Smooth muscle cell of the umbilical artery (primary cell): ENCODE measurements around the gene RER1. TPM values are rescaled to one million over a fixed set of nuclear protein-coding genes. Genes with fewer than 3 reads are reported as not detected.

ENCODE experiments used
- total RNA-seq: library from RNA; depleted of rRNA; stranded (reverse); fragments of >200 nt; gene quantifications from 2 replicates; pipeline ENCODE4 v1.2.3, GENCODE V29; 2014

RER1 gene, protein sequence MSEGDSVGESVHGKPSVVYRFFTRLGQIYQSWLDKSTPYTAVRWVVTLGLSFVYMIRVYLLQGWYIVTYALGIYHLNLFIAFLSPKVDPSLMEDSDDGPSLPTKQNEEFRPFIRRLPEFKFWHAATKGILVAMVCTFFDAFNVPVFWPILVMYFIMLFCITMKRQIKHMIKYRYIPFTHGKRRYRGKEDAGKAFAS
- 88.2 and 107 TPM in 2 replicates for total RNA-seq

DNA sequence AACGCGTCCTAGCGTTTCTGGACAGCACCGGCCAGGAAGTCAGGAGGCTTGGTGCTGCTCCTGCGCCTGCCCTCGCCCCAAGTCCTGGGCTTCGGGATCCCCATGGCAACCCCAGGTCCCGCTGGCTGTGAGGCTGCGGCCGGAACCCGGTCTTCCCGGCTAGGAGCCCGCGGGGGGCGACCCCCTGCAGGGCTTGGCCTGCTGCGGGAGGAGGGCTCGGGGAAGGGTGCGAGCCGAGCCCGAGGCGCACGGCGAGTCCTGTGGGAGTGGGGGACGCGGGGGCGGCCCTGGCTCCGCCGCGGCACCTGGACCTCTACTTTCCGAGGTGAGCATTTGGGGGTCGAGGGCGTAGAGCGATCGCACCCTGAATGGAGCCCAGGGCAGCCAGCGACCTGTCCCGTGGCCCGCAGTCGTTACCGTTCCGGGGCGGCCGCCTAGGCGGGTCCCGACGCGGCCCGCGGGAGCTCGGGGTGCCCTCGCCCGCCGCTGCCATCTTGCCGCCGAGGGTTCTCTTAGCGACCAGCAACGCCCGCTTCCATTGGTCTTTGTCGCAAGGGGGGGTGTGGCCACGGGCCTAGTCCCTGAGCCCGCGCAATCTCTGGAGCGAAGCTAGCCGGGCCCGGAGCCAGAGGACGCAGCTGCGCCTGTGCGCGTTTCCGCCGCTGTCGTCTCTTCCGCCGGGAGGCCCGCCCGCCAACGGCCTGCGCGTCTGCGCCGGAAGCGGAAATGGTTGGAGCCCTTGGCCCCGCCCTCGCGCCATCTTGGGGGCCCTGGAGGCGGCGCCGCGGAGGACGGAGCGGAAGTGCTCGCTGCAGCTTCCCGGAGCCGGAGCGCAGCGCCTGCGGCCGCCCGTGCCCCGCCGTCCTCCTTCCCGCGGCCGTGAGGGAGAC lies at the start of gene RER1, which contains the start of gene MORN1:
TSS of gene RER1 (plus strand) at position 801 of the 890 bp plus-strand sequence. CDS start 3,950 bp downstream, outside the sequence.
TSS of gene MORN1 (minus strand) at position 514 of the 890 bp plus-strand sequence. CDS start at position 493, 21 bp downstream.

DNA sequence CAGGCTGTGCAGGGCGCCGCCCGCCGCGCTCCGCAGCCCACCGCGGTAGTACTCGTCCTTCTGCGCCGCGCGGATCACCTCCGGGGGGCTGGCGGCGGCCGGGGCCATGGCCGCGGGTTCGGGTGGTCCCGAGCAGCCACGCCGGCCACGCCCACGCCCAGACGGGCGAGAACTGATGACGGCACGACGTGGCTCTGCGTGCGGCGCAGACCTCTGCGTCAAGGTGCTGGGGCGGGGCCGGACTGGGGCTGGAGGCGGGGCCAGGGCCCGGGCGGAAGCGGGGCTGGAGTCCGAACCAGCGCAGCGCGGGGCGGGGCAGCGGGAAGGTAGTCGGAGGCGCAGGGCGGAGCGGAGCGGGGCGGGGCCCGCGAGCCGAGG lies 20.7 kb downstream of the RER1 start, which contains the start of gene PEX10:
TSS of gene PEX10 (minus strand) at position 170 of the 378 bp plus-strand sequence. CDS start at position 108, 62 bp downstream.

Other genes with a start within 250 kb of the RER1 start
- 23.8 and 32.2 TPM in 2 replicates for gene FAAP20, start 197.1 kb upstream of the RER1 start, total RNA-seq
- 35.6 and 43.0 TPM in 2 replicates for gene SKI, start 163.5 kb upstream of the RER1 start, total RNA-seq
- 13.1 and 21.2 TPM in 2 replicates for gene MORN1, start 287 bp upstream of the RER1 start, total RNA-seq
- 27.9 and 31.7 TPM in 2 replicates for gene PEX10, start 20.7 kb downstream of the RER1 start, total RNA-seq
- under 0.01 and 0.09 TPM in 2 replicates for gene PLCH2, start 84.4 kb downstream of the RER1 start, total RNA-seq
- gene PANK4, start 134.8 kb downstream of the RER1 start, total RNA-seq: 22.6 and 25.8 TPM in 2 replicates
- not detected in 2 replicates for gene HES5, start 138.4 kb downstream of the RER1 start, total RNA-seq
- 1.8 and 4.8 TPM in 2 replicates for gene TNFRSF14, start 164.5 kb downstream of the RER1 start, total RNA-seq
- 8.9 and 20.4 TPM in 2 replicates for gene PRXL2B, start 194.9 kb downstream of the RER1 start, total RNA-seq
- gene MMEL1, start 241.2 kb downstream of the RER1 start, total RNA-seq: 0.37 TPM in 1 of 2 replicates, not detected in the other